Skeletal muscle cell (primary cell): ENCODE results near the gene RPS27L.

Source experiments
- DNase-seq: peaks from one replicate; pipeline ENCODE4 v3.0.0-alpha.2; 2010; ENCODE audit warnings: low read depth
- H3K4me3 ChIP-seq: 2 replicates; pipeline ENCODE4 v1.5.1; 2011; ENCODE audit warnings: low read depth, mild to moderate bottlenecking, control low read depth, low read length, moderate library complexity

RPS27L gene

DNA sequence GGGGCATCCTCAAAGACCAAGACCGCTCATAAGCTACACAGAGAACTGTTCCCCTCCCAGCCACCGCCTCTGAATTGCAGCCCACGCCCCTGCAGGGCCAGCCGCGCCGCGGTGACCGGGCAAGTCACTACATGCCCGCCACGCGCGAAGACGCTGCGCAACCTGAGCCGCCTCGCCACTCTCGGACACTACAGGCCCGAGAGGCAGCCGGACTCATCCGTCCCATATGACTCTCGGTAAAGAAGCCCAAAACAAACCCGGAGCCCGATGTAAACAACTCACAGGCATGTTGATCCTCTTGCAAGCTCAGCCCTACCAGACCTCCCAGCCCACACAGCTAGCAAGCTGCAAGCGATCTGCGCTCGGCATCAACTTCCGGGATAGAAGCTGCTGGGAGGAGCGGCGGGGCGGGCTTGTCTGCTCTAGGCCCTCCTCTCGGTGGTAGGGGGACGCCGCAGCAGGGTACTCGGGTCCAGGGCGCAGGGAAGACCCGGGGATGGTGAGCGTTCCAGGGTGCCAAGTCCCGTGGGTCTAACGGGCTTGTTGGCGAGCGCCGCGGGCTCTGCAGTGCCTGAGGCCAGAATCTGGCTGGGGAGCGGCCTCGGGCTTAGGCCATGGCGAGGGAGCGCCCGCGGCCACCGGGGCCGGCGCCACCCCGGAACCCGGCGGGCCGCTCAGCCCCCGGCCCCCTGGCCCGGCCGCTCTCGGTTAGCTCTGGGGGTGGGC is at the start of gene RPS27L:
Gene RPS27L, minus strand, starts transcription at position 360 of the 726 bp plus-strand sequence. Its CDS starts 72 bp downstream, at position 288.
- DNase-seq = peak; percentile 84
- peak within 1 kb of the TSS; percentile 89 for H3K4me3 ChIP-seq

DNA sequence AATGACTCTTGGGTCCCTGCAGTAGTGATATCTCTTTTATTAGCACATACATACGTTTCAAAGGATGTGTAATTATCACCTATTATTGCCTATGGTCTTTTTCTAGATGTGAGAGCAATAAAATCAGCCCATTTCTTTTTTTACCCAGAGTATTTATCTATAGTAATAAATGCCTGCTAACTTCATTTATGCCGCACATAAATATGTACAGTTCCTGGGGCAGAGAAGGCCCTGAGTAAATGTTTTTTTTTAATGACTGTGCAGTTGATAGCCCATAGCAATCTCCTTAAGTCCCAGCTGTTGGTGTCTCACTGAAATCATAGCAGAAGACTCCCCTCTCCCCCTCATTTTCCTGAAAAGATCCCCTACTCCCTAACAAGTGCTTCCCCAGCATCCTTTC is 48.8 kb upstream of the RPS27L start:
- no peak overlapping the region for H3K4me3 ChIP-seq
- no peak for DNase-seq

DNA sequence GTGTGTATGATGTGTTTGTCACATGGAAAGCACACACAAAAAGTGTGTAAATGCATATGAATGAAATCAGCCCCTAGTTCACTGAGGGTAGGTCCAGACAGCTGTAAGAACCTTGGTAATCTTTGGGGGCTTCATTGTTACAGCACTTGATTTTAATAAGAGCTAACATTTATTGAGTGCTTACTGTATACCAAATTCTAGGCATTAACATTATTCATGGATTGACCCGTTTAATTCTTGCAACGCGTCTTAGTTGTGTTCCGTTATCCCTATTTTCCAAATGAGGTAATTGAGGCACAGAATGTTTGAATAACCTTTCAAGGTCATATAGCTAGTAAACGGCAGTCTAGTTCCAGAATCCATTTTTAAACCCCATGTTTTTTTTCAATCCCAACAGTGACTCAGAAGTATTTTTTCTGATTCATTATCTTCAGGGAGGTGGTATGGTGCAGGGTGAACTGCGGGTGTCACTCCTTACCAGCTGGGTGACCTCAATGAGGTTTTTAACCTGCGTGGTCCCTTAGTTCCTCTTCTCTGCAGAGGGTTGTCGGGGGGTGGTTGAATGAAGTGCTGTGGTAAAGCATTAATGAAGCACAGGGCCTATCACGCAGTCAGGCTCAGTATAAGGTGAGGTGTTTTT is 46.3 kb upstream of the RPS27L start:
- H3K4me3 ChIP-seq = no peak overlapping the region
- no peak for DNase-seq

DNA sequence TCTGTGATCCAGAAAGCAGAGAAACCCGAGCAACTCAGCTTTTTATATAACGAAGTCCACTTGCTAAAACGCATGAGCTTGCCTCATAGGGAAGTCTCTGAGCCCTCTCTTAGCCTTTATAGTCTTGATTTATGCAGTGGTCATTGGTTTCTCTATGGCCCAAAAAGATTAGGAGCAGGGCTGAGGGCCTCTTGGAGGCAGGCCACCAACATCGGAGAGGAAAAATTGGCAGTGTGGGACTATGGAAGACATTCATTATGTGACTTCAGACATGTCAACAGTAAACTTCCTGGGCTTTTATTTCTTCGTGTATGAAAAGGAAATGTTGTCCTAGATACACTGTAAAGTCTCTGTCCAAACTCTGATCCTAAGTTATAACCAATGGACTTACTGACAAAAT is 45.6 kb upstream of the RPS27L start:
- H3K4me3 ChIP-seq = no peak overlapping the region
- no peak for DNase-seq

DNA sequence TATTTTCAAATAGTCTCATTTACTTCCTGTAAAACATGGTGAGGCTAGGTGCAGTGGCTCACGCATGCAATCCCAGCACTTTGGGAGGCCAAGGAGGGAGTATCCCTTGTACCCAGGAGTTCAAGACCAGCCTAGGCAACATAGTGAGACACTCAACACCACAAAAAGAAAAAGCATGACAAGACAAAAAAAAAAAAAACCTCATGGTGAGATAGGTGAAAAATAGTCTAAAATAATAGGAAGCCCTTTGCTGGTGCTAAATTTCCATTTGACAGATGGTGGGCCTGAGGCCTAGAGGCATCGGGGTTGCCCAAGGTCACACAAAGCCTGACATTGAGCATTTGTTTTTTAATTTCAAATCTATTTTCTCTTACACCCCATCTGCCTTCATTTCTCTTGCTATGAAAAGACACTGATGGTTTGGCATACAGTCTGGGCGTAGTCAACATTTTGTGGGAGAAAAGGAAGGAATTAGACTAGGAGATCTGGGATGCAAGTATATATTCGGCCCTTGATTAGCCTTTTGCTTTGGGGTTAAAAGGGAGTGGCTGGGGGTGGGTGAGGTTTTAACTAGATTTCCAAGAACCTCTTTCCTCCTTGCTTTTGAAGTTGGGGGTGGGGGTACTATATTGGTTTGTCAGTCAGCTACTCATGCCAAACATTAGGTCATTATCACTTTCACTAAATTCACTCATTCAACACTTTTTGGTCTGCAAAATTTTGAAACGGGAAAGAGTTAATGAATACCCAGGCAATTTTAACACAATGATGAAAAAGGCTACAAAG is 43.4 kb upstream of the RPS27L start:
- DNase-seq = no peak
- no peak overlapping the region for H3K4me3 ChIP-seq

DNA sequence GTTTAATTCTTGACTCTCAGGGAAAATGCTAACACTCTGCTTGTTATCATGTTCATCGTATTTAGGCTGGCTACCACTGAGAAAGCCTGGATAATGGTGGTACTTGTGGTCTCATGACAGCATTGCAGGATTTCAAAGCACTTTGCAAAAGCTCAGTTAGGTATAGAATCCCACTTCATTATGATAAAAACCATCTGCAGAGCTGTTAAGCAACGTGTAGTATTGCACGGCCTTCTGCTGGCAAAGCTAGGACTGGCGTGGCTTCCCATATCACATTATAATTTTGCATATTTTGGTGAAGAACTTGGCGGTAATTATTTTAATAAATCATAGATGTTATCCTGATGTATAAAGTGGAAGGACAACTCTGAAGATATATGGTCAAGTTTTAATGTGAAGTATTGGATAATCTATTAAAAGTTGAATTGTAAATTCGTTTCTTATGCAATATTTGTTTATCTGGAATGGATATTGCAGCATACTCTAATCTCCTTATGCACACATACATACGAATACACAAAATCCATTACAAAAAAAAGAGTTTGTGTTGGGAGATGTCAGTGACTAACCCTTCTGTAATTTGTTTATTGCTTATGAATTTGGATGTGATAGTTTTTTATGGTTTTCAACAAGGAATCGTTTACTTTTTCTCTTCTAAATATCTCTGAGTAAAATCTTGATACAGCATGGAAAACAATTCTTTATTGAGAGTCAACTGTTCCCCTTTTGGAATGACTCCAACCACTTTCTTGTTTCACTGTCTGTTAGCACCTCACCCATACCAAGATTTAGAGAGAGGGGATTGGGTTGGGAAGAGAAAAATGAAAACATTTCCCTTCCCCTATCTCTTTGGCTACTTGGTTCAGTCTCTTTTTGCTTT is 41.3 kb upstream of the RPS27L start:
- no peak overlapping the region for H3K4me3 ChIP-seq
- DNase-seq = no peak

DNA sequence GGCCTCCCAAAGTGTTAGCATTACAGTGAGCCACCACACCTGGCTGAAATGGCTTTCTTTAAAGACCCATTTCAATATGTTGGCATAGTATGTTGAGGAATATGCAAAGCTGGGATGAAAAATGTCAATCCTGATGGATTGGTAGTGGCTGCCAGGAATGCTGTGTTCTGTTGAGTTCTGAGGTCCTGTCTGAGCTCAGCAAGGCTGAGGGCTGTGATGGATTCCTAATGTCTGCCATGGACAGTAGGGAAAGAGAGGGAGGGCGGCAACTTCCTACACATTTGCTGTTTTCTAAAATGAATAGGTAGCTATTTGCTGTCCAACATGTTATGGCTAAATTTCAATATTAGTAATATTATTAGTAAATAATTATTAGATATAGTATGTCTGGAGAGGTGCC is 40.3 kb upstream of the RPS27L start:
- H3K4me3 ChIP-seq = no peak overlapping the region
- DNase-seq = no peak

DNA sequence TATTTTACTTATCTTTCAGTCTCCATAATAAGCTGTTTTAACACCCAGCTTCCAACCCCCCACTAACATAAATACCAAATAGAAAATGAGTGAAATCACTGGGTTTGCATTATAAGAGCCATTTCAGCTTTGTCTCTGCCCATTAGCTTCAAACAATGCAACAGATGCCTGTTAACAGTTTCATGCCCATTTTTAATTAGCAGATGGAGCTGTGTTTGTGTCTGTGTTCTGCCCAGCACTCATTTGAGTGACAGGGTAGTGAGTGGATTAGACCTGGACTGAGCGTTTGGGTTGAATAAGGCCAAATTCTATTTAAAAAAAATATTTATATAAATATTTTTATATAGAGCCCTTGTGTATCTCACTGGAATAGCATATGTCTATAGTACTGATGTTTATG is 39.6 kb upstream of the RPS27L start:
- no peak overlapping the region for H3K4me3 ChIP-seq
- no peak for DNase-seq

DNA sequence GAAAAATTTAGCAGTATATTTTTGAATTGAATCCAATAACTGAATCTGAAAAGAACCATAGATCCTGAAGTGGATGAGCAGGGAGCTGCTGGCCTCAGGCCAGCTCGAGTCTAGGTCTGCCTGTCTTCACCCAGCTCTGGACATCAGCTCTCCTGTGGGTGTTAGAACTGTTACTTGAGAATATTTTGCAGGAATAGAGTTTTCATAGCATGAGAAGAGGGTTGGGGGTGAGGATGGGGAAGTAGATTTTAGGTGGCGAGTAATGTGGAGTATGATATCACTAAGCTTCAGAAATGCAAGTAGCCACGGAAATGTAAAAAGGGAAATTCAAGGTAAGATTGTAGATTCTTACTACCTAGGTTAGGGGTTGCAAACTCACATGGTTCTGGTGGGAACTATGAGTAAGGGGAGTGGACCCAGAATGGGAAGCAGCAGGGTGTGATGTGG is 38.3 kb upstream of the RPS27L start:
- no peak overlapping the region for H3K4me3 ChIP-seq
- DNase-seq = no peak

DNA sequence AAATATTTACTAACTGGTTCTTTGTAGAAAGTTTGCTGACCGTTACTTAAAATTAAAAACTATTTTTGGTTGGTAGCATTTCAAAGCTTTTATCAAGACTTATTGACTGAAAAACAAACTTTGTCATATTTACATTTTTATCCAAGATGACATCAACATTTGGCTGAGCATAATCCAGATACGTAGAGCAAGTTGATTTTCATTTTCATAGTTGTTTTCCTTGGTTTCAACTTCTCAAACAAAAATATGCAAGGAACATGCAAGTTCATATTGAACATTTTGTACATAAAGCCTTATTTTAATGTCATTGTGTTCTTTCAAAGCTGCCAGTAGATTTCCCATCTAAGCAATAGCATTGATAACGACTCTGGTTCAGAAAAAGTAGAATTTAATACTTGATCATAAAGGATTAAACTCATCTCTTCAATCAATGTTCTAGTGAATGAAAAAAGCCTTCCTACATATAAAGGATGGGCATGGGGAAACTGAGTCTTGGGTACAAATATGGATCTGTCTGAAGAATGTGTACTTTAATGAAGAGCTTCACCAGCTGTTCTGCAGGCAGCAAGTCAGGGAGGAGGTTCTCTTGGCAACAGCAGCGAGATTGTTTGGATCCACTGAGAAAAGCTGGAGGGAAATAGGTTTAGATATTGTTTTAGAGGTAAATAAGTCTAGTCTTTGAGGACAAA is 37.7 kb upstream of the RPS27L start:
- DNase-seq = no peak
- no peak overlapping the region for H3K4me3 ChIP-seq

DNA sequence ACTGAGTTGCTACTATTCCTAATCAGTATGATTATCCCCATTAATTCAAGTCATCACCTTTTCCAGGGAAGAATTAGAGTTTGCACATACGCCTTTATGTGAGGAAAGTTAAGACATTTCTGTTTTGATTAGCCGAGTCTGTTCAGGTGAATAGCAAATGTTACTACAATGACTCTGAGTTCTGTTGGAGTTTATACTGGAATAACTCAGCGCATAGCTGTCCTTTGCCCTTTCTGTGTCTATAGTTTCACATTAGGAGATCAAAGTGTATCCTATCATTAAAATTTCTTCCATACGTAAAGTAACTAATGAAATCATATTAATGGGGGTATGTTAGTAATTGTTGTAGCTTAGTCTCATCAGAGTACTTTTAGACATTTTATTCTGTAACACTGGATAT is 37.0 kb upstream of the RPS27L start:
- H3K4me3 ChIP-seq = no peak overlapping the region
- no peak for DNase-seq

DNA sequence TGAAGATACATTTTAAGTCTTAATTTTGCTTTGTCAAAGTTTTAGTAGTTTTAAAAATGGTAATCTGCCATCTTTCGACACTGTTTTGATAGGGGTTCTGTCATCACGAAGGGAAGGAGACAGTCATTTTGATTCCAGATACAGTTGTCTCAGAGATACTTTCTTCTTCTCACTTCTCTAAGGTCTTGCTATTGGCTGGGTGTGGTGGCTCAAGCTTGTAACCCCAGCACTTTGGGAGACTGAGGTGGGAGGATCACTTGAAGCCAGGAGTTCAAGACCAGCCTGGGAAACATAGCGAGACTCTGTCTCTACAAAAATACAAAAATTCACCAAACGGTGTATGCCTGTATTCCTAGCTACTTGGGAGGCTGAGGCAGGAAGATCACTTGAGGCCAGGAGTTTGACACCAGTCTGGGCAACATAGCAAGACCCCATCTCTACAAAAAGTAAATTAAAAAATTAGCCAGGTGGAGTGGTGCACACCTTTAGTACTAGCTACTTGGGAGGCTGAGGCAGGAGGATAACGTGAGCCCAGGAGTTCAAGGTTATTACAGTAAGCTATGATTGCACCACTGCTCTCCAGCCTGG is 35.4 kb upstream of the RPS27L start:
- no peak for DNase-seq
- no peak overlapping the region for H3K4me3 ChIP-seq

DNA sequence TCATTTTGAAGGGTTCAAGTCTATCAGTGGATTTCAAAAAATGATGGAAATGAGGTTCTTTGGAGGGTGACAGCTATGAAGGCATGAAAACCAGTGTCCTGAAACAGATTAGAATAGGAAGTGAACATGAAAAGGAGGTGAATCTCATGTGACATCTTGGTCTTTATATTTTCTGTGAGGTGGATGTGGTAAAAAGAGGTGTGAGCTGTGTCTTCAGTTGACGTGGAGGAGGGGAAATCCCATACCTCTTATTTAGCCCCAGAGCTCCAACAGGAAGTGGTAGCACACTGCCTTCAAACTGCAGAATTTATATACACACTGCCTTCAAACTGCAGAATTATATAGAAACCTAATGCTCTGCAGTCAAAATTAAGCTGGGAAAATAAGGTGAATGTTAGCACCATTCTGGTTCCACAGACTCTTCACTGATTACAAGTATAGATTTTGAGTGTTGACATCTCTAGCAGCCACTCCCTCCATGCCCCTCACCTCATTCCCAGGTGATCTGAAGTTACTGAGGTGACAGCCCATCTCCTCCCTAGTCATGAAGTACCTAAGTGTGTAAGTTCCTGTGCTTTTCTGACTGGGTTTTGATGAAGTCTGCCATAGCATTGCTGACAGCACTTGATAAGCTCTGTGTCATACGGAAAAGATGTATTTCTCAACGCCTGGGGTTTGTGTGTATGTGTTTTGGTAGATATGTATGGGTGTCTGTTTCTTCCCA is 34.8 kb upstream of the RPS27L start:
- H3K4me3 ChIP-seq = no peak overlapping the region
- DNase-seq = no peak

DNA sequence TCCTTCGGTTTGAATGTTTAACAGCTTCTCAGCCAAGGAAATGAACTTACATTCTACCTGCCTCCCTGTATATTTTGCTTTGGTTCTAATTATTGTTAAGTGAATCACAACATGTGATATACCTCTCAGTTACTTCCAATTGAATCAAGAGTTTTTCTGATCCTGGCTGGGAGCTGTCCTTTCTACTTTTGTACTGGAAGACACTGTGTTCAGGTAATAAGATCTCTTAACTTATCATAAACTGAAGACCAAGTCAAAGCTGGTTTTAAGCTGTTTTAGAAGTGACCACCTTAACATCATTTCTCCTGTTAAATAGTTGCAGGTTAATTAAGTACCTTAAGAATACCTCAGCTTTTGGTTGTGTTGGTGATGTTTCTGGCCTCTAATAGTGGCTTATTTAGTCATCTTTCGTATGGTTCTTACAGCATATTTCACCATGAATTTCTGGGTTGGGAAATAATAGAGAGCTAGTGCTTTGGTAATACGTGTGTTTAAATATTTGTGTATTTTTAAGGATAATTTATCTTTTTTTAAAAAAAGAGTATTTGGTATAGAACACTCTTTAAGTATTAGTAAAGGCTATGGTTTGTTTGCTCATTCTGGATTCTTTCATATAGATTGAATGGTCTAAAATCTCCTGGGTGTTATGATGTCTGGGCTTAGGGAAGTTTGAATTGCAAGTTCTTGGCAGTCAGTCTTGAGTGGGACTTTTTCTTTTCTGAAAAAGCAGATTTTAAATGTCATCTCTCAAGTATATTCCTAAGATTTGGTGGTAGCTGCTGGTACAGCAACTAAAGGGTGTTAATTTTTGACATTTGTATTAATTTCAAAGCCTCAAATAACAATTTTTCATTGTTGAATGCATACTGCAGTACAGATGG is 33.7 kb upstream of the RPS27L start:
- peak overlapping the region; percentile 70 for H3K4me3 ChIP-seq
- DNase-seq = no peak

DNA sequence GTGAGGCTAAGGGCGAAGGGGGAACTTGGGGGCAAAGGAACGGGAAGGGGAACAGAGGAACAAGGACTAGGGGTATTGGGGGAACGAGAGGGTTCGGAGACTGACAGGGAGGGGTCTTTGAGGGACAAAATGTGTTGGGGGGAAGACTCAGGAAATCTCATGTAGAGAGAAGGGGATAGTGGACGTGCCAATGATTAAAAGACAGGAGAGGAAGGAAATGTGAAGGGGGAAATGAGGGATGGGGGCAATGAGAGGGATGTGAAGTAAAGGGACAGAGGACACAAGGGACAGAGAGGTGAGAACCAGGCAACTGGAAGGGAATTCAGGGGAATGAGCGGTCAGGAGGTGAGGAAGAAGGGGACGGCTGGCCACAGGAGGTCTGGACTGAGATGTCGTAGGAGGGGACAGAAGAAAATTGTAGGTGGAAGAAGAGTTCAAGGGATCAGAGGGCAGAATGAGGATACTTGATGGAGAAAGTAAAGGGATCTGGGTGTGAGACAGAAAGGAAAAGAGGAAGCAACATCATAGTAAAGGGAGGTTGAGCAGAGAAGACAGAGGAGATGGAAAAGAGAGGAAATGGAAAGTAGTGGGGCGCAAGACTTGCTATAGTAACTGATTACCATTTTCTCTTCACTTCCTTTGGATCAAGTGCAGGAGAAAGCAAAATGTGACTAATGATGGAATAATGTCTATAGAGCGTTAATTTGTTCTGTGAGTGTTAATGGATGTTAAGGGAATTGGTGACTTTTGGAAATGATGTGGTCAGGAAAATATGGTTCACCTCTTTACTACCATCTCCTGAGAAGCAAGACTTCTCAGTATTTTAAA is 32.9 kb upstream of the RPS27L start:
- peak overlapping the region; percentile 70 for H3K4me3 ChIP-seq
- no peak for DNase-seq
